GM23338 (cell line): Measurements from ENCODE around the gene CYTIP. TPM values are rescaled to one million over a fixed set of nuclear protein-coding genes. Genes with fewer than 3 reads are reported as not detected.

Experiments
- ATAC-seq: fragments of 200-7000 bp; cut with Tn5 transposase; 3 replicates; pipeline ENCODE4 v1.9.1; 2020
- DNase-seq: peaks from one replicate; pipeline ENCODE4 v3.0.0-alpha.2; 2015; ENCODE audit warnings: low spot score
- H2AFZ ChIP-seq: fragments of 200-600 bp; sonication (generic); 2 replicates; pipeline ENCODE4 v1.8.0; 2016; ENCODE audit warnings: antibody characterized with exemption, mild to moderate bottlenecking, moderate library complexity
- H3F3A ChIP-seq: fragments of 200-600 bp; sonication (generic); replicated peaks from 2 replicates; pipeline ENCODE4 v1.8.0; 2017; ENCODE audit warnings: antibody characterized with exemption, mixed run types, low read depth
- H3K27ac ChIP-seq: fragments of 200-600 bp; sonication (generic); 2 replicates; pipeline ENCODE4 v1.6.1; 2016; ENCODE audit warnings: low read depth
- H3K27me3 ChIP-seq: fragments of 200-600 bp; sonication (generic); 2 replicates; pipeline ENCODE4 v1.8.0; 2016; ENCODE audit warnings: mild to moderate bottlenecking, mixed run types, moderate library complexity; ENCODE audit not compliant: insufficient read depth
- H3K36me3 ChIP-seq: fragments of 200-600 bp; sonication (generic); 2 replicates; pipeline ENCODE4 v1.8.0; 2016; ENCODE audit warnings: mild to moderate bottlenecking; ENCODE audit not compliant: insufficient read depth
- H3K4me1 ChIP-seq: fragments of 200-600 bp; sonication (generic); 2 replicates; pipeline ENCODE4 v1.8.0; 2016; ENCODE audit warnings: mild to moderate bottlenecking, moderate library complexity; ENCODE audit not compliant: insufficient read depth
- H3K4me2 ChIP-seq: fragments of 200-600 bp; sonication (generic); 2 replicates; pipeline ENCODE4 v1.7.1; 2017; ENCODE audit warnings: mixed run types
- H3K4me3 ChIP-seq: fragments of 200-600 bp; sonication (generic); 2 replicates; pipeline ENCODE4 v1.6.1; 2016; ENCODE audit warnings: mixed run types
- H3K79me2 ChIP-seq: fragments of 200-600 bp; sonication (generic); replicated peaks from 2 replicates; pipeline ENCODE4 v1.8.0; 2017; ENCODE audit warnings: mild to moderate bottlenecking; ENCODE audit not compliant: insufficient read depth
- H3K9me2 ChIP-seq: fragments of 200-600 bp; sonication (generic); 2 replicates; pipeline ENCODE4 v1.8.0; 2017; ENCODE audit not compliant: insufficient read depth
- H4K20me1 ChIP-seq: fragments of 200-600 bp; sonication (generic); replicated peaks from 2 replicates; pipeline ENCODE4 v1.8.0; 2017; ENCODE audit warnings: mild to moderate bottlenecking; ENCODE audit not compliant: insufficient read depth
- H3K27ac Mint-ChIP-seq: 2 replicates; pipeline ENCODE4 v1.8.0; 2020; ENCODE audit warnings: inconsistent platforms, mild to moderate bottlenecking, moderate library complexity, mixed read lengths
- H3K27me3 Mint-ChIP-seq: 3 replicates; pipeline ENCODE4 v1.8.0; 2022; ENCODE audit warnings: low read depth, mild to moderate bottlenecking, moderate library complexity, mixed read lengths, inconsistent platforms; ENCODE audit not compliant: insufficient read depth, poor library complexity
- H3K36me3 Mint-ChIP-seq: 3 replicates; pipeline ENCODE4 v1.8.0; 2021; ENCODE audit warnings: low read depth, mild to moderate bottlenecking, inconsistent platforms, moderate library complexity, mixed read lengths
- H3K4me1 Mint-ChIP-seq: 3 replicates; pipeline ENCODE4 v1.8.0; 2020; ENCODE audit warnings: mild to moderate bottlenecking, inconsistent platforms, mixed read lengths
- H3K4me3 Mint-ChIP-seq: 3 replicates; pipeline ENCODE4 v1.8.0; 2021; ENCODE audit warnings: moderate library complexity, mild to moderate bottlenecking, inconsistent platforms, mixed read lengths
- H3K9me3 Mint-ChIP-seq: 3 replicates; pipeline ENCODE4 v1.8.0; 2020; ENCODE audit warnings: moderate library complexity, mild to moderate bottlenecking, inconsistent platforms, mixed read lengths
- CREB1 ChIP-seq: fragments of 250-450 bp; sonication (Bioruptor Pico); IDR thresholded peaks from 2 replicates; pipeline ENCODE4 v1.5.0; 2020; ENCODE audit warnings: low read depth, mild to moderate bottlenecking, moderate library complexity
- CTCF ChIP-seq, 2 experiments: fragments of 200-600 bp in 1 of 2; sonication (generic) in 1 of 2; conservative IDR thresholded peaks; 2 replicates each; pipeline versions ENCODE4 v1.5.1 to v1.6.1; 2016 to 2017; ENCODE audit warnings: antibody characterized with exemption in 2 of 2, low read depth in 2 of 2, mild to moderate bottlenecking in 2 of 2, moderate library complexity in 1 of 2
- ETS1 ChIP-seq: IDR thresholded peaks from 2 replicates; pipeline ENCODE4 v1.6.1; 2016; ENCODE audit warnings: antibody characterized with exemption
- EZH2 ChIP-seq: fragments of 200-600 bp; sonication (generic); IDR thresholded peaks from one replicate; pipeline ENCODE4 v1.8.0; 2017; ENCODE audit warnings: antibody characterized with exemption, mild to moderate bottlenecking, low read depth; ENCODE audit not compliant: unreplicated experiment
- EZH2phosphoT487 ChIP-seq: fragments of 200-600 bp; sonication (generic); IDR thresholded peaks from one replicate; pipeline ENCODE4 v1.8.1; 2018; ENCODE audit warnings: antibody characterized with exemption; ENCODE audit not compliant: unreplicated experiment
- JUNB ChIP-seq: IDR thresholded peaks from one replicate; pipeline ENCODE4 v1.6.1; 2016; ENCODE audit warnings: antibody characterized with exemption; ENCODE audit not compliant: unreplicated experiment
- NANOG ChIP-seq: IDR thresholded peaks from 2 replicates; pipeline ENCODE4 v1.6.1; 2016; ENCODE audit warnings: antibody characterized with exemption, borderline replicate concordance
- POLR2AphosphoS5 ChIP-seq: IDR thresholded peaks from 2 replicates; pipeline ENCODE4 v1.6.1; 2016; ENCODE audit warnings: antibody characterized with exemption, low read depth
- REST ChIP-seq: IDR thresholded peaks from one replicate; pipeline ENCODE4 v1.6.1; 2018; ENCODE audit warnings: antibody characterized with exemption; ENCODE audit not compliant: unreplicated experiment
- STAT1 ChIP-seq: IDR thresholded peaks from one replicate; pipeline ENCODE4 v1.6.1; 2016; ENCODE audit warnings: antibody characterized with exemption; ENCODE audit not compliant: unreplicated experiment
- ZNF114 ChIP-seq: fragments of 250-450 bp; sonication (Bioruptor Pico); IDR thresholded peaks from 2 replicates; pipeline ENCODE4 v1.5.0; 2020; ENCODE audit warnings: mild to moderate bottlenecking, moderate library complexity
- ZNF331 ChIP-seq: fragments of 250-450 bp; sonication (Bioruptor Pico); IDR thresholded peaks from 2 replicates; pipeline ENCODE4 v1.5.0; 2020; ENCODE audit warnings: low read depth, mild to moderate bottlenecking, moderate library complexity
- ZNF462 ChIP-seq: fragments of 250-450 bp; sonication (Bioruptor Pico); IDR thresholded peaks from 2 replicates; pipeline ENCODE4 v1.5.0; 2020; ENCODE audit warnings: mild to moderate bottlenecking, moderate library complexity
- polyA plus RNA-seq: library from polyadenylated mRNA; unstranded; fragments of >200 nt; fragmentation: Nextera tagmentation; extraction: Ambion mirVana; gene quantifications from 2 replicates; pipeline ENCODE4 v1.2.1, GENCODE V29; 2016
- total RNA-seq: library from RNA; depleted of rRNA; stranded (reverse); fragments of >200 nt; shearing (Covaris generic); gene quantifications from 2 replicates; pipeline ENCODE4 v1.2.3, GENCODE V29; 2014

CYTIP gene
- total and polyA plus RNA-seq, 2 experiments from 2014 or later, result not detected

GRCh38 chr2:157414050-157414449 lies 29.8 kb downstream of the CYTIP start:
- TF ChIP-seq REST, result no peak
- no peak for TF ChIP-seq NANOG
- TF ChIP-seq ETS1, result no peak
- TF ChIP-seq ZNF331, result no peak
- TF ChIP-seq JUNB, result no peak
- no peak for TF ChIP-seq CTCF (conservative IDR thresholded peaks at IDR 0.05; ENCODE audit: low read depth in 2 of 2)
- TF ChIP-seq ZNF462 (CRISPR knock-in tag), result no peak
- no peak for TF ChIP-seq EZH2phosphoT487
- TF ChIP-seq ZNF114 (CRISPR knock-in tag), result no peak
- no peak for TF ChIP-seq POLR2AphosphoS5
- no peak for TF ChIP-seq EZH2
- no peak for TF ChIP-seq CREB1 (CRISPR knock-in tag)
- TF ChIP-seq STAT1, result no peak
- H3K27me3 ChIP-seq, result no peaks in the 10 kb centered on the region
- H3K27me3 Mint-ChIP-seq, result no peaks in the 10 kb centered on the region

More at GRCh38 chr2:157414050-157414449, 29.8 kb downstream of the CYTIP start:
- no peak overlapping the region for H3K4me2 ChIP-seq
- Mint-ChIP-seq H3K9me3 (no peaks in the 10 kb centered on the region), H3K27ac (no peak overlapping the region), H3K4me3 (no peak overlapping the region), H3K36me3 (no peaks in the 10 kb centered on the region), H3K4me1 (no peaks in the 10 kb centered on the region)
- no peak for ATAC-seq
- no peaks in the 10 kb centered on the region for H3K79me2 ChIP-seq
- H3F3A ChIP-seq, result no peaks in the 10 kb centered on the region
- DNase-seq, result no peak
- H3K9me2 ChIP-seq, result no peaks in the 10 kb centered on the region
- H3K36me3 ChIP-seq, result no peaks in the 10 kb centered on the region
- no peaks in the 10 kb centered on the region for H4K20me1 ChIP-seq
- H3K27ac ChIP-seq, result no peak overlapping the region
- no peak overlapping the region for H2AFZ ChIP-seq
- no peak overlapping the region for H3K4me3 ChIP-seq
- H3K4me1 ChIP-seq, result no peaks in the 10 kb centered on the region
